ENCODE measurements around the gene SPAG6. TPM values are rescaled to one million over a fixed set of nuclear protein-coding genes. Genes with fewer than 3 reads are reported as not detected.

The SPAG6 gene
- total RNA-seq, 6 donors from 2014 or later: 0.74 to 44.1 (median 8.7) TPM

- Histone ChIP-seq H3K27me3 (peaks cover 0 to 3% (median 1%) of the 10 kb centered on the region in 4 donors), H3K27ac (no peak overlapping the region), H3K9me3 (no peaks in the 10 kb centered on the region), H3K36me3 (no peaks in the 10 kb centered on the region), H3K4me1 (peaks cover 29 to 48% (median 35%) of the 10 kb centered on the region in 4 donors), H3K4me3 (no peak overlapping the region)
- WGBS, 2 donors: 99 to 100% methylated on average over 3 of the region's 3 CpGs
- DNase-seq (no peak), ATAC-seq (ENCODE audit: low FRiP score in 2 of 2) (no peak)
- TF ChIP-seq POLR2A (IDR thresholded peaks at IDR 0.05) (no peak), EP300 (IDR thresholded peaks at IDR 0.05) (no peak), CTCF (IDR thresholded peaks at IDR 0.05) (no peak), POLR2AphosphoS5 (IDR thresholded peaks at IDR 0.05) (no peak)
Observed at GRCh38 chr10:22318772-22319171, 26.5 kb upstream of the SPAG6 start.

- Histone ChIP-seq H3K4me1 (peaks cover 32 to 54% (median 40%) of the 10 kb centered on the region in 4 donors), H3K4me3 (peak overlapping the region in 1 of 4 donors; percentile 94), H3K27ac (peak overlapping the region in 1 of 4 donors; percentile 97), H3K27me3 (peaks cover 0 to 3% (median 1%) of the 10 kb centered on the region in 4 donors), H3K9me3 (no peaks in the 10 kb centered on the region), H3K36me3 (no peaks in the 10 kb centered on the region)
- DNase-seq: no peak
- ATAC-seq (ENCODE audit: low FRiP score in 2 of 2): no peak
- 86 to 88% methylated on average over 10 of the region's 10 CpGs for WGBS, 2 donors
- no peak for TF ChIP-seq POLR2AphosphoS5 (IDR thresholded peaks at IDR 0.05)
- no peak for TF ChIP-seq EP300 (IDR thresholded peaks at IDR 0.05)
- no peak for TF ChIP-seq POLR2A (IDR thresholded peaks at IDR 0.05)
Observed at GRCh38 chr10:22319547-22319979, 25.7 kb upstream of the SPAG6 start.

GRCh38 chr10:22319980-22320558, 25.2 kb upstream of the SPAG6 start:
- Histone ChIP-seq H3K27me3 (peaks cover 0 to 3% (median 1%) of the 10 kb centered on the region in 4 donors), H3K4me1 (peaks cover 33 to 55% (median 44%) of the 10 kb centered on the region in 4 donors), H3K9me3 (no peaks in the 10 kb centered on the region), H3K36me3 (no peaks in the 10 kb centered on the region), H3K27ac (peak overlapping the region; percentile 65 to 97 (median 70)), H3K4me3 (peak overlapping the region in 3 of 4 donors; percentile 77 to 94 (median 88))
- DNase-seq: peak in 1 of 2 donors; percentile 33
- WGBS, 2 donors: 11 to 18% methylated on average over 19 to 30 of the region's 30 CpGs
- no peak for ATAC-seq (ENCODE audit: low FRiP score in 2 of 2)
- TF ChIP-seq CTCF (IDR thresholded peaks at IDR 0.05) (no peak), POLR2AphosphoS5 (IDR thresholded peaks at IDR 0.05) (no peak), POLR2A (IDR thresholded peaks at IDR 0.05) (no peak), EP300 (IDR thresholded peaks at IDR 0.05) (no peak)

- H3K4me3 ChIP-seq: peak within 1 kb of the TSS; percentile 77 to 94 (median 91)
- 0% methylated on average over 1 to 5 of the region's 85 CpGs for WGBS, 2 donors
- peak; percentile 83 to 94 for DNase-seq
- peak; percentile 79 to 83 for ATAC-seq (ENCODE audit: low FRiP score in 2 of 2)
- TF ChIP-seq POLR2AphosphoS5 (IDR thresholded peaks at IDR 0.05) (peak in 1 of 2 donors; percentile 16), EP300 (IDR thresholded peaks at IDR 0.05) (no peak), POLR2A (IDR thresholded peaks at IDR 0.05) (no peak), CTCF (IDR thresholded peaks at IDR 0.05) (peak in 1 of 6 experiments; percentile 5)
- peaks cover 0 to 3% (median 1%) of the 10 kb centered on the region in 4 donors for H3K27me3 ChIP-seq
- no peaks in the 10 kb centered on the region for H3K36me3 ChIP-seq
- H3K4me1 ChIP-seq: peaks cover 33 to 53% (median 43%) of the 10 kb centered on the region in 4 donors
- peak within 1 kb of the TSS; percentile 85 to 97 (median 92) for H3K27ac ChIP-seq
- H3K9me3 ChIP-seq: no peaks in the 10 kb centered on the region
Observed at GRCh38 chr10:22320591-22321155, 24.6 kb upstream of the SPAG6 start, which contains the start of gene BMI1. TSS of gene BMI1 (plus strand) at chr10:22321099. CDS start at chr10:22326450, 5,351 bp downstream.

GRCh38 chr10:22321156-22321923, 24.0 kb upstream of the SPAG6 start:
- Histone ChIP-seq H3K27ac (peak overlapping the region; percentile 85 to 97 (median 92)), H3K36me3 (no peaks in the 10 kb centered on the region), H3K4me1 (peaks cover 39 to 56% (median 49%) of the 10 kb centered on the region in 4 donors), H3K4me3 (peak overlapping the region; percentile 77 to 94 (median 91)), H3K27me3 (peaks cover 0 to 3% (median 1%) of the 10 kb centered on the region in 4 donors), H3K9me3 (no peaks in the 10 kb centered on the region)
- ATAC-seq (ENCODE audit: low FRiP score in 2 of 2): peak; percentile 64 to 73
- peak in 2 of 6 experiments; percentile 17 to 18 for TF ChIP-seq CTCF (IDR thresholded peaks at IDR 0.05)
- peak; percentile 33 to 43 for TF ChIP-seq POLR2AphosphoS5 (IDR thresholded peaks at IDR 0.05)
- peak in 1 of 4 donors; percentile 59 for TF ChIP-seq POLR2A (IDR thresholded peaks at IDR 0.05)
- no peak for TF ChIP-seq EP300 (IDR thresholded peaks at IDR 0.05)
- 1% methylated on average over 51 of the region's 114 CpGs; no CpG with 5 or more reads in 1 of the 2 donors for WGBS, 2 donors
- DNase-seq: peak; percentile 40 to 94

Measured in upper lobe of left lung (tissue), 6 donors.